K562 (cell line): Measurements from ENCODE around the gene DOK3. TPM values are rescaled to one million over a fixed set of nuclear protein-coding genes. Genes with fewer than 3 reads are reported as not detected.

Experiments
- ATAC-seq: fragments of 200-7000 bp; cut with Tn5 transposase; 3 replicates; pipeline ENCODE4 v1.9.1; 2020; ENCODE audit warnings: moderate library complexity
- BruUV-seq: library from RNA; stranded (reverse); fragments of 400-500 nt; replicated peaks from 2 replicates; lab custom pipeline; 2021; lab: Mats Ljungman, UMichigan
- CTCF ChIA-PET: fragments of 300-600 bp; formaldehyde crosslinking; extraction: SDS; loops from one replicate; lab custom pipeline; 2021; ENCODE audit warnings: low intra/inter-chr PET ratio; lab: Yijun Ruan, JAX
- POLR2A ChIA-PET: fragments of 300-600, 350-650 bp; sonication (Branson Sonifier 250); formaldehyde crosslinking; extraction: SDS; loops from one replicate; lab custom pipeline; 2021; ENCODE audit warnings: antibody characterized with exemption, inconsistent platforms; lab: Yijun Ruan, JAX
- DNase-seq, 4 experiments: peaks; one replicate each; pipeline versions ENCODE4 v3.0.0 to v3.0.0-alpha.2; 2011 to 2018; ENCODE audit warnings: low spot score in 3 of 4, mixed read lengths in 3 of 4; ENCODE audit errors: extremely low read depth in 1 of 4
- FAIRE-seq: peaks from 2 replicates; lab custom pipeline; 2011; peaks lifted over from hg19 to GRCh38; lab: Jason Lieb, UNC
- H2AFZ ChIP-seq: 2 replicates; pipeline ENCODE4 v1.6.0; 2011; ENCODE audit warnings: low read depth, low read length, control low read depth, inconsistent platforms
- H3K27ac ChIP-seq: fragments of 200-600 bp; 3 replicates; pipeline ENCODE4 v1.8.0; 2011; ENCODE audit warnings: low read depth, mild to moderate bottlenecking, control low read depth, inconsistent platforms, low read length, moderate library complexity, mixed read lengths; ENCODE audit errors: extremely low read depth
- H3K27me3 ChIP-seq, 2 experiments: fragments of 300-600 bp in 1 of 2; 2 replicates in 1 of 2; 3 replicates in 1 of 2; pipeline versions ENCODE4 v1.6.0 to v1.8.0; 2011; ENCODE audit warnings: inconsistent platforms in 2 of 2, low read length in 2 of 2, mild to moderate bottlenecking in 1 of 2, mixed read lengths in 1 of 2, moderate library complexity in 1 of 2; ENCODE audit not compliant: control insufficient read depth in 2 of 2, insufficient read depth in 2 of 2
- H3K36me3 ChIP-seq: fragments of 300-600 bp; 3 replicates; pipeline ENCODE4 v1.8.0; 2011; ENCODE audit warnings: mild to moderate bottlenecking, low read length, inconsistent platforms; ENCODE audit not compliant: control insufficient read depth, insufficient read depth
- H3K4me1 ChIP-seq, 2 experiments: fragments of 200-600 bp in 1 of 2; replicated peaks in 1 of 2; 2 replicates in 1 of 2; 3 replicates in 1 of 2; pipeline versions ENCODE4 v1.5.1 to v1.8.0; 2011; ENCODE audit warnings: inconsistent platforms in 2 of 2, low read length in 2 of 2, mild to moderate bottlenecking in 1 of 2, mixed read lengths in 1 of 2, moderate library complexity in 1 of 2; ENCODE audit not compliant: control insufficient read depth in 2 of 2, insufficient read depth in 2 of 2
- H3K4me2 ChIP-seq: 2 replicates; pipeline ENCODE4 v1.6.1; 2011; ENCODE audit warnings: low read length, control low read depth, inconsistent platforms, mixed read lengths; ENCODE audit not compliant: insufficient read depth
- H3K4me3 ChIP-seq: fragments of 200-600 bp; sonication (generic), shearing (Covaris generic); 2 replicates; pipeline ENCODE4 v1.5.1; 2016; ENCODE audit warnings: control low read depth, inconsistent platforms
- H3K79me2 ChIP-seq: fragments of 200-600 bp; 3 replicates; pipeline ENCODE4 v1.8.0; 2011; ENCODE audit warnings: low read length, inconsistent platforms; ENCODE audit not compliant: control insufficient read depth, insufficient read depth
- H3K9ac ChIP-seq, 2 experiments: 2 replicates each; pipeline versions ENCODE4 v1.6.0 to v1.6.1; 2011; ENCODE audit warnings: low read depth in 2 of 2, low read length in 2 of 2, control low read depth in 1 of 2, inconsistent platforms in 1 of 2, mild to moderate bottlenecking in 1 of 2, mixed read lengths in 1 of 2; ENCODE audit not compliant: insufficient read depth in 1 of 2
- H3K9me1 ChIP-seq: one replicate; pipeline ENCODE4 v1.6.0; 2011; ENCODE audit warnings: inconsistent platforms, mild to moderate bottlenecking, low read length, moderate library complexity; ENCODE audit not compliant: control insufficient read depth, insufficient read depth
- H3K9me3 ChIP-seq: replicated peaks from 2 replicates; pipeline ENCODE4 v1.5.1; 2011; ENCODE audit warnings: low read depth, low read length, inconsistent platforms; ENCODE audit not compliant: control insufficient read depth, insufficient read depth
- H4K20me1 ChIP-seq: replicated peaks from 2 replicates; pipeline ENCODE4 v1.6.1; 2011; ENCODE audit warnings: low read length, inconsistent platforms, mixed read lengths; ENCODE audit not compliant: control insufficient read depth, insufficient read depth
- CBFA2T2 ChIP-seq: fragments of 450-650 bp; conservative IDR thresholded peaks from 2 replicates; pipeline ENCODE4 v1.6.1; 2017; ENCODE audit warnings: mild to moderate bottlenecking
- DPF2 ChIP-seq: fragments of 450-650 bp; IDR thresholded peaks from 2 replicates; pipeline ENCODE4 v1.6.1; 2016
- ELF1 ChIP-seq: fragments of 200-800 bp; sonication (Bioruptor generic); IDR thresholded peaks from 2 replicates; pipeline ENCODE4 v1.6.1; 2016; ENCODE audit warnings: missing genetic modification characterization, missing compliant biosample characterization
- ESRRA ChIP-seq: fragments of 450-650 bp; IDR thresholded peaks from 2 replicates; pipeline ENCODE4 v1.6.1; 2014; ENCODE audit warnings: low read depth, mild to moderate bottlenecking, moderate library complexity, borderline replicate concordance
- NFE2 ChIP-seq: IDR thresholded peaks from 2 replicates; pipeline ENCODE4 v1.6.1; 2014; ENCODE audit warnings: antibody characterized with exemption, low read depth
- OTX1 ChIP-seq: fragments of 450-650 bp; formaldehyde crosslinking; IDR thresholded peaks from 2 replicates; pipeline ENCODE4 v1.4.0; 2022; ENCODE audit warnings: mild to moderate bottlenecking
- POLR2B ChIP-seq: fragments of 450-650 bp; IDR thresholded peaks from 2 replicates; pipeline ENCODE4 v1.6.1; 2018; ENCODE audit warnings: low read depth; ENCODE audit not compliant: partially characterized antibody
- ZNF133 ChIP-seq: fragments of 250-450 bp; sonication (Bioruptor Pico); IDR thresholded peaks from 2 replicates; pipeline ENCODE4 v1.4.0; 2020; ENCODE audit warnings: mild to moderate bottlenecking
- ZNF134 ChIP-seq: fragments of 250-450 bp; sonication (Bioruptor Pico); conservative IDR thresholded peaks from 2 replicates; pipeline ENCODE4 v1.4.0; 2020
- ZNF507 ChIP-seq: conservative IDR thresholded peaks from 2 replicates; pipeline ENCODE4 v1.6.1; 2017; ENCODE audit warnings: missing genetic modification characterization, missing compliant biosample characterization
- ZNF76 ChIP-seq: fragments of 250-450 bp; sonication (Bioruptor Pico); IDR thresholded peaks from 2 replicates; pipeline ENCODE4 v1.4.0; 2020; ENCODE audit warnings: mild to moderate bottlenecking, moderate library complexity, borderline replicate concordance
- WGBS: fragments of 100-300 bp; shearing (Covaris generic); methylation state at CpG from one replicate; pipeline ENCODE4 v1.1.6; 2016; ENCODE audit warnings: low coverage, mixed read lengths; ENCODE audit not compliant: insufficient coverage; ENCODE audit errors: missing lambda C conversion rate; 5-methylcytosine and 5-hydroxymethylcytosine counted together
- in situ Hi-C: fragments of 300-500 bp; cut with MboI; formaldehyde crosslinking; loops from 4 replicates; pipeline ENCODE4 v1.15.0; 2018; ENCODE audit warnings: inconsistent platforms, mixed read lengths
- intact Hi-C: fragments of 100-400 bp; cut with micrococcal nuclease; formaldehyde crosslinking; loops from 2 replicates; pipeline ENCODE4 v1.14.2; 2022
- polyA plus RNA-seq, 8 experiments: library from polyadenylated mRNA; depleted of rRNA in 4 of 8; stranded (reverse) in 5 of 8; unstranded in 3 of 8; fragments of >200 nt; fragmentation: Nextera tagmentation in 2 of 8; fragmentation: Illumina TruSeq in 1 of 8; extraction: Ambion mirVana in 2 of 8; extraction: Trizol in 1 of 8; gene quantifications; 2 replicates each; pipeline versions ENCODE4 v1.2.1 to v1.2.3, GENCODE V29; 2011 to 2014; ENCODE audit warnings: inconsistent platforms in 1 of 8, missing spikeins in 1 of 8
- total RNA-seq, 7 experiments: library from RNA; depleted of rRNA in 6 of 7; stranded (reverse); fragments of >200 nt in 6 of 7; fragmentation: Illumina TruSeq in 2 of 7; extraction: Trizol in 2 of 7; gene quantifications; 2 replicates each; pipeline versions ENCODE4 v1.2.1 to v1.2.3, GENCODE V29; 2011 to 2021; ENCODE audit warnings: low replicate concordance in 1 of 7
- TF ChIP-seq, protein P1 (sequence below): sonication (generic); formaldehyde crosslinking; IDR thresholded peaks from 2 replicates; pipeline ENCODE4 v1.8.0; 2022; ENCODE audit warnings: mild to moderate bottlenecking, missing genetic modification reagents
- TF ChIP-seq, protein P2 (sequence below): fragments of 250-450 bp; sonication (Bioruptor Pico); IDR thresholded peaks from 2 replicates; pipeline ENCODE4 v1.4.0; 2020

The DOK3 gene
- total and polyA plus RNA-seq, 9 of the 15 experiments (the other 6 are each of a cell fraction or from before 2014, with no cell fraction given), result 1.3 to 23.0 (median 8.0) TPM

DNA sequence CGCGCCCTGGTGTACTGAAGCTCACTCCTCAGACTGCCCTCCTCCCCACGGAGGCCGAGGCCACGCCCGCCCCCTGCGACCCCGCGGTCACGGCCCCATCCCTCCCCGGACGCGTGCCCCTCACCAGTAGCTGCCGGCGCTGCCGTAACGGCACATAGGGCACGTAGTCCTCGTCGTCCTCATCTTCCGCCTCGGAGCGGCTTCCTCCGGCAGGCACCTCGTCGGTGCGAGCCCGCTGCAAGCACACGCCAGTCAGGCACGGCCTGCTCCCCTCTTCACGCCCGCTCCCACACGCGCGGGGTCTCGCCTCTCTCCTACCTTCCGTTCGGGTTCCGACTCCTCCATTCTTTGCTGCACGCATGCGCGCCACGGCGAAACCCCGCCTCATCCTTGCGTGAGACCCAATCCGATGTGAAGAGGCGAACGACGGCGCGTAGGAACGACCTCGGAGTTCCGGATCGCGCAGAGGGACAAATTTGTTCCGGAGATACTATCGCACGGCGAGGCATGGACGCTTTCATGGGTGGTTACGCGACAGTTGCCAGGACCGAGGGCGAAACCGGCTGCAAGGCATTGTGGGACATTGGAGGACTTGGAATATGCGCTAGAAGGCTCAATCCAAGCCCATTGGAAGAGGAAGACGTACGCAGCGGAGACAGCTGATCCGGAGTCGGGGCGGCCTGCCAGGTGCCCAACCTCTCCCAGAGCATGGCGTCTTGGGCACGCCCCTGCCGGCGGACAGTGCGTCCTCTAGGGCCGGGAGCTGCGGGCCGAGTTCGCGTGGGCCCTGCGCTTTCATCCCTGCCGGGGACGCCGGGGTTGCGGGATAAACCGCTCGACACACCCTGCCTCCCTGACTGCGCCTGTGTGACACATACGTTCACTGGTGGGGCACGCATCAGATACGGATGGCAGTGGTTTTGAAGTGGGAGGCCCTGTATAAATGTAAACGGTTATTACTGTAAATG is 7.3 kb upstream of the DOK3 start, which contains the start of gene DDX41:
TSS of gene DDX41 (minus strand) at position 361 of the 968 bp plus-strand sequence. CDS start at position 345, 16 bp downstream.
- Histone ChIP-seq H3K27ac (peak within 1 kb of the TSS; percentile 79), H3K4me2 (peak within 1 kb of the TSS; percentile 96), H3K36me3 (peaks cover 73% of the 10 kb centered on the region), H4K20me1 (no peaks in the 10 kb centered on the region; the same call in 1 of the 2 replicates), H3K9me1 (no peaks in the 10 kb centered on the region), H3K9me3 (no peaks in the 10 kb centered on the region), H3K79me2 (peaks cover 39% of the 10 kb centered on the region), H3K9ac (peak within 1 kb of the TSS; percentile 82 to 99), H3K27me3 (no peaks in the 10 kb centered on the region), H2AFZ (peak within 1 kb of the TSS; percentile 91), H3K4me1 (peaks cover 9 to 42% of the 10 kb centered on the region in 2 experiments; a peak in 4 of 5 replicates), H3K4me3 (peak within 1 kb of the TSS; percentile 77)
- in situ Hi-C loops (no loop called here), intact Hi-C loops (loop anchor here (2.0 kb wide), 1 partner anchor 28 kb away; no protein-coding TSS in a partner anchor)
- ChIA-PET CTCF (no interaction called here), POLR2A (interaction anchor here (0.6 to 3.1 kb wide), 7 partner anchors 8 to 682 kb away, joined by 3 to 12 read pairs (median 4); no protein-coding TSS in a partner anchor)
- under 1% methylated on average over 94 of the region's 96 CpGs for WGBS
- DNase-seq, result peak; percentile 93 to 99 (median 96)
- peak; percentile 92 for ATAC-seq
- FAIRE-seq, result peak; percentile 100
- BruUV-seq, result TSS peak; percentile 86
- TF ChIP-seq DPF2, result peak; percentile 58; the same call in 1 of the 2 replicates
- TF ChIP-seq POLR2B, result peak; percentile 83
- peak; percentile 77 for TF ChIP-seq ELF1 (tag)
- TF ChIP-seq CBFA2T2, result no peak
- TF ChIP-seq NFE2, result no peak
- TF ChIP-seq ZNF76 (CRISPR knock-in tag), result peak; percentile 83; the same call in 1 of the 2 replicates
- TF ChIP-seq, protein P1, sequence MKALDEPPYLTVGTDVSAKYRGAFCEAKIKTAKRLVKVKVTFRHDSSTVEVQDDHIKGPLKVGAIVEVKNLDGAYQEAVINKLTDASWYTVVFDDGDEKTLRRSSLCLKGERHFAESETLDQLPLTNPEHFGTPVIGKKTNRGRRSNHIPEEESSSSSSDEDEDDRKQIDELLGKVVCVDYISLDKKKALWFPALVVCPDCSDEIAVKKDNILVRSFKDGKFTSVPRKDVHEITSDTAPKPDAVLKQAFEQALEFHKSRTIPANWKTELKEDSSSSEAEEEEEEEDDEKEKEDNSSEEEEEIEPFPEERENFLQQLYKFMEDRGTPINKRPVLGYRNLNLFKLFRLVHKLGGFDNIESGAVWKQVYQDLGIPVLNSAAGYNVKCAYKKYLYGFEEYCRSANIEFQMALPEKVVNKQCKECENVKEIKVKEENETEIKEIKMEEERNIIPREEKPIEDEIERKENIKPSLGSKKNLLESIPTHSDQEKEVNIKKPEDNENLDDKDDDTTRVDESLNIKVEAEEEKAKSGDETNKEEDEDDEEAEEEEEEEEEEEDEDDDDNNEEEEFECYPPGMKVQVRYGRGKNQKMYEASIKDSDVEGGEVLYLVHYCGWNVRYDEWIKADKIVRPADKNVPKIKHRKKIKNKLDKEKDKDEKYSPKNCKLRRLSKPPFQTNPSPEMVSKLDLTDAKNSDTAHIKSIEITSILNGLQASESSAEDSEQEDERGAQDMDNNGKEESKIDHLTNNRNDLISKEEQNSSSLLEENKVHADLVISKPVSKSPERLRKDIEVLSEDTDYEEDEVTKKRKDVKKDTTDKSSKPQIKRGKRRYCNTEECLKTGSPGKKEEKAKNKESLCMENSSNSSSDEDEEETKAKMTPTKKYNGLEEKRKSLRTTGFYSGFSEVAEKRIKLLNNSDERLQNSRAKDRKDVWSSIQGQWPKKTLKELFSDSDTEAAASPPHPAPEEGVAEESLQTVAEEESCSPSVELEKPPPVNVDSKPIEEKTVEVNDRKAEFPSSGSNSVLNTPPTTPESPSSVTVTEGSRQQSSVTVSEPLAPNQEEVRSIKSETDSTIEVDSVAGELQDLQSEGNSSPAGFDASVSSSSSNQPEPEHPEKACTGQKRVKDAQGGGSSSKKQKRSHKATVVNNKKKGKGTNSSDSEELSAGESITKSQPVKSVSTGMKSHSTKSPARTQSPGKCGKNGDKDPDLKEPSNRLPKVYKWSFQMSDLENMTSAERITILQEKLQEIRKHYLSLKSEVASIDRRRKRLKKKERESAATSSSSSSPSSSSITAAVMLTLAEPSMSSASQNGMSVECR, result peak; percentile 97
- TF ChIP-seq, protein P2, sequence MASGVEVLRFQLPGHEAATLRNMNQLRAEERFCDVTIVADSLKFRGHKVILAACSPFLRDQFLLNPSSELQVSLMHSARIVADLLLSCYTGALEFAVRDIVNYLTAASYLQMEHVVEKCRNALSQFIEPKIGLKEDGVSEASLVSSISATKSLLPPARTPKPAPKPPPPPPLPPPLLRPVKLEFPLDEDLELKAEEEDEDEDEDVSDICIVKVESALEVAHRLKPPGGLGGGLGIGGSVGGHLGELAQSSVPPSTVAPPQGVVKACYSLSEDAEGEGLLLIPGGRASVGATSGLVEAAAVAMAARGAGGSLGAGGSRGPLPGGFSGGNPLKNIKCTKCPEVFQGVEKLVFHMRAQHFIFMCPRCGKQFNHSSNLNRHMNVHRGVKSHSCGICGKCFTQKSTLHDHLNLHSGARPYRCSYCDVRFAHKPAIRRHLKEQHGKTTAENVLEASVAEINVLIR, result peak; percentile 39; the same call in 1 of the 2 replicates
- no peak for TF ChIP-seq ZNF507 (tag)
- peak; percentile 32; the same call in 1 of the 2 replicates for TF ChIP-seq OTX1 (CRISPR knock-in tag)
- no peak for TF ChIP-seq ZNF134
- TF ChIP-seq ESRRA, result peak; percentile 76; the same call in 1 of the 2 replicates
- TF ChIP-seq ZNF133 (CRISPR knock-in tag), result 0 out of 2 replicates have a peak, but pooled peaks have one; percentile 25
